Pancreas (tissue), 10 donors: Measurements from ENCODE around the gene ACSL6. TPM values are rescaled to one million over a fixed set of nuclear protein-coding genes. Genes with fewer than 3 reads are reported as not detected.

Experiments used
- ATAC-seq, 4 donors: fragments of 200-7000 bp; cut with Tn5 transposase; one replicate each; pipeline versions ENCODE4 v1.8.0 to v1.9.1; 2020; ENCODE audit warnings: mild to moderate bottlenecking in 4 of 4, moderate library complexity in 4 of 4
- DNase-seq, 6 donors: peaks; one replicate each; pipeline ENCODE4 v3.0.0-alpha.2; 2020
- FAIRE-seq: peaks from 2 replicates; lab custom pipeline; 2012; peaks lifted over from hg19 to GRCh38; lab: Jason Lieb, UNC
- H3K27ac ChIP-seq, 4 donors: fragments of 200-600 bp; sonication (generic); 1 replicate in 3 of 4; 2 replicates in 1 of 4; pipeline versions ENCODE4 v1.5.0 to v1.8.0; 2020
- H3K27me3 ChIP-seq, 4 donors: fragments of 200-600 bp; one replicate each; pipeline ENCODE4 v1.8.0; 2021
- H3K36me3 ChIP-seq, 3 donors: fragments of 200-600 bp; sonication (generic) in 1 of 3; one replicate each; pipeline versions ENCODE4 v1.5.0 to v1.8.0; 2020 to 2021
- H3K4me1 ChIP-seq, 3 donors: fragments of 200-600 bp; one replicate each; pipeline ENCODE4 v1.8.0; 2021
- H3K4me3 ChIP-seq, 4 donors: fragments of 200-600 bp; sonication (generic) in 2 of 4; one replicate each; pipeline versions ENCODE4 v1.5.0 to v1.8.0; 2020 to 2021
- H3K9me3 ChIP-seq, 4 donors: fragments of 200-600 bp; one replicate each; pipeline ENCODE4 v1.8.0; 2021
- WGBS, 2 donors: extraction: QIAGEN DNeasy Blood & Tissue Kit; methylation state at CpG; one replicate each; pipeline ENCODE4 v1.1.7; 2013; 5-methylcytosine and 5-hydroxymethylcytosine counted together
- intact Hi-C, 3 donors: fragments of 100-400 bp; cut with DNase I; formaldehyde crosslinking; loops; one replicate each; pipeline versions ENCODE4 v1.11.1 to v1.14.2; 2022
- polyA plus RNA-seq, 2 donors: library from polyadenylated mRNA; stranded (reverse); fragments of 200-250 nt; gene quantifications; one replicate each; pipeline ENCODE4 v1.2.3, GENCODE V29; 2013
- total RNA-seq, 6 donors: library from RNA; stranded (reverse); fragmentation: NEBNext Ultra II Directional in 4 of 6; extraction: Animal tissue kit (Norgen Biotek cat#: 25700) in 4 of 6; gene quantifications; one replicate each; pipeline versions ENCODE4 v1.2.1 to v1.2.4, GENCODE V29; 2021 to 2023
- TF ChIP-seq, protein P1 (sequence below), 4 donors: fragments of 200-600 bp; sonication (generic) in 3 of 4; IDR thresholded peaks; one replicate each; pipeline versions ENCODE4 v1.5.0 to v1.8.0; 2021; ENCODE audit warnings: antibody characterized with exemption in 4 of 4
- donor health status: healthy with polysubstance abuse.
- donor health status: DM: no; HTN: no; CAD: no; lungs with moderate emphysema.
- donor health status: DM: no; HTN: no; CAD: no.
- donor health status: control.
- donor health status: control.
- donor health status: Bipolar disorder and iron deficiency.
- donor health status: DM: yes; HTN: yes; CAD: no.
- donor health status: DM: no; HTN: no; CAD: no.
- donor health status: DM: no; HTN: no; CAD: no.
- donor health status: DM: yes; HTN: yes; CAD: no.

The ACSL6 gene
- total and polyA plus RNA-seq, 8 donors, result 0.83 to 3.3 (median 1.1) TPM

DNA sequence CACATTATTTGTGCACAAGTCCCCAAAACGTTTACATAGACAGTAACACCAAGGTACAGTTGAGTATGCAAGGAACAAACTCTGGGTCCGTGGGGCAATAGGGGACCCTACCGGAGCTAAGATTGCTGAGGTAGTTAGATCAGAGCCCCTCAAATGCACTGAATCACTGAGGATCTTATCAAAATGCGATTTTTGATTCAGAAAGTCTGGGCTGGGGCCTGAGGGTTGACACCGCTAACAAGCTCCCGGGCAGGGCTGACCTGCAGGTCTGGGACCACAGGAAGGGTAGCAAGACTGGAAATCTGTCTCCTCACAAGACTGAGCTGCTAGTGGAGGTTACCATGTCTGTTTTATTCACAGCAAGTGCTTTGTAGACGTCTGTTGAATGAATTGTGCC, 47.2 kb upstream of the ACSL6 start:
- 67 to 71% methylated on average over 7 of the region's 7 CpGs for WGBS, 2 donors
- FAIRE-seq, result no peak

DNA sequence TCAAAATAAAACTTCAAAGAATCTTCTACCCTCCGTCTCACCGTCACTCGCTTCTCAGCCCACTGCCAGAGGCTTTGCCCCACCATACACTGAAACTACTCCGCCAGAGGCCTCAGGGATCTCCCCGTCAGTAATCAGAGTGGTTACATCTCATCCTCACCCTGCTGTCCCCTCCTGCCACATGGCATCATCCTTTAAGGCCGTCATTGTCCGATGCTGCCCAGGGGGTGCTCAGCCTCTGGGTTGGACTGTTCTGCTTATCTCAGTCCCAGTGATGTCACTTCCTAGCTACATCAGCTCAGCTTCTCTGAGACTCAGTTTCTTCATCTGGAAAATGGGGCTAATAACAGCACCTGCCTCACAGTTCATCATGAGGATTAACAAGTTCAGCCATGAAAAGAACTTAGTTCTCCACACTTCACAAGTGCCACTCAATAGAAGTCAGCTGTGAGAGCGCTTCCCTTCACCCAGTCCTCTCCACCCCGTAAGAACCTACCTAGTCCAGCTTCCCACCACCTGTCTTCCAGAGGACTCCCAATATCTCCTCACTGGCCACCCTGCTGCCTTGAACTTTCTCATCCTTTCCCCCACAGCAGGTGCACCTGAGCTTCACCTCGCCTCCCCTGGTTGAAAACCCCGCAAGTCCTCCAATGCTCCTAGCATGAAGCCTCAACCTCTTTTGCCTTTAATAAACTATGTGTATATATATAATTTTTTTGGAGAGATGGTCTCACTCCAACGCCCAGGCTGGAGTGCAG, 46.2 kb upstream of the ACSL6 start:
- ATAC-seq, result no peak
- intact Hi-C loops, result no loop called here
- TF ChIP-seq, protein P1, sequence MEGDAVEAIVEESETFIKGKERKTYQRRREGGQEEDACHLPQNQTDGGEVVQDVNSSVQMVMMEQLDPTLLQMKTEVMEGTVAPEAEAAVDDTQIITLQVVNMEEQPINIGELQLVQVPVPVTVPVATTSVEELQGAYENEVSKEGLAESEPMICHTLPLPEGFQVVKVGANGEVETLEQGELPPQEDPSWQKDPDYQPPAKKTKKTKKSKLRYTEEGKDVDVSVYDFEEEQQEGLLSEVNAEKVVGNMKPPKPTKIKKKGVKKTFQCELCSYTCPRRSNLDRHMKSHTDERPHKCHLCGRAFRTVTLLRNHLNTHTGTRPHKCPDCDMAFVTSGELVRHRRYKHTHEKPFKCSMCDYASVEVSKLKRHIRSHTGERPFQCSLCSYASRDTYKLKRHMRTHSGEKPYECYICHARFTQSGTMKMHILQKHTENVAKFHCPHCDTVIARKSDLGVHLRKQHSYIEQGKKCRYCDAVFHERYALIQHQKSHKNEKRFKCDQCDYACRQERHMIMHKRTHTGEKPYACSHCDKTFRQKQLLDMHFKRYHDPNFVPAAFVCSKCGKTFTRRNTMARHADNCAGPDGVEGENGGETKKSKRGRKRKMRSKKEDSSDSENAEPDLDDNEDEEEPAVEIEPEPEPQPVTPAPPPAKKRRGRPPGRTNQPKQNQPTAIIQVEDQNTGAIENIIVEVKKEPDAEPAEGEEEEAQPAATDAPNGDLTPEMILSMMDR (IDR thresholded peaks at IDR 0.05), result no peak
- peak in 3 of 6 donors; percentile 1 to 6 (median 1) for DNase-seq
- no peaks in the 10 kb centered on the region for H3K9me3 ChIP-seq
- no peaks in the 10 kb centered on the region for H3K27me3 ChIP-seq
- no peaks in the 10 kb centered on the region for H3K4me1 ChIP-seq
- no peak overlapping the region for H3K27ac ChIP-seq
- no peak overlapping the region for H3K4me3 ChIP-seq
- FAIRE-seq, result no peak
- no peaks in the 10 kb centered on the region for H3K36me3 ChIP-seq
- WGBS, 2 donors, result 81 to 86% methylated on average over 12 of the region's 12 CpGs

More for the DNA sequence above, 47.2 kb upstream of the ACSL6 start:
- ATAC-seq, result no peak
- TF ChIP-seq, protein P1 (IDR thresholded peaks at IDR 0.05), result no peak
- H3K36me3 ChIP-seq, result no peaks in the 10 kb centered on the region
- peak in 1 of 6 donors; percentile 5 for DNase-seq
- no peaks in the 10 kb centered on the region for H3K27me3 ChIP-seq
- no peak overlapping the region for H3K4me3 ChIP-seq
- no peaks in the 10 kb centered on the region for H3K9me3 ChIP-seq
- H3K27ac ChIP-seq, result no peak overlapping the region
- H3K4me1 ChIP-seq, result no peaks in the 10 kb centered on the region
- intact Hi-C loops, result no loop called here

GRCh38 chr5:132056610-132057497, 45.4 kb upstream of the ACSL6 start:
- H3K27me3 ChIP-seq, result no peaks in the 10 kb centered on the region
- WGBS, 2 donors, result 87 to 88% methylated on average over 14 of the region's 14 CpGs
- DNase-seq (peak in 4 of 6 donors; percentile 3 to 48 (median 28)), ATAC-seq (no peak), FAIRE-seq (no peak)
- no peaks in the 10 kb centered on the region for H3K36me3 ChIP-seq
- TF ChIP-seq, protein P1 (IDR thresholded peaks at IDR 0.05), result no peak
- no peak overlapping the region for H3K27ac ChIP-seq
- H3K4me1 ChIP-seq, result no peaks in the 10 kb centered on the region
- H3K9me3 ChIP-seq, result no peaks in the 10 kb centered on the region
- no peak overlapping the region for H3K4me3 ChIP-seq
- intact Hi-C loops, result no loop called here

DNA sequence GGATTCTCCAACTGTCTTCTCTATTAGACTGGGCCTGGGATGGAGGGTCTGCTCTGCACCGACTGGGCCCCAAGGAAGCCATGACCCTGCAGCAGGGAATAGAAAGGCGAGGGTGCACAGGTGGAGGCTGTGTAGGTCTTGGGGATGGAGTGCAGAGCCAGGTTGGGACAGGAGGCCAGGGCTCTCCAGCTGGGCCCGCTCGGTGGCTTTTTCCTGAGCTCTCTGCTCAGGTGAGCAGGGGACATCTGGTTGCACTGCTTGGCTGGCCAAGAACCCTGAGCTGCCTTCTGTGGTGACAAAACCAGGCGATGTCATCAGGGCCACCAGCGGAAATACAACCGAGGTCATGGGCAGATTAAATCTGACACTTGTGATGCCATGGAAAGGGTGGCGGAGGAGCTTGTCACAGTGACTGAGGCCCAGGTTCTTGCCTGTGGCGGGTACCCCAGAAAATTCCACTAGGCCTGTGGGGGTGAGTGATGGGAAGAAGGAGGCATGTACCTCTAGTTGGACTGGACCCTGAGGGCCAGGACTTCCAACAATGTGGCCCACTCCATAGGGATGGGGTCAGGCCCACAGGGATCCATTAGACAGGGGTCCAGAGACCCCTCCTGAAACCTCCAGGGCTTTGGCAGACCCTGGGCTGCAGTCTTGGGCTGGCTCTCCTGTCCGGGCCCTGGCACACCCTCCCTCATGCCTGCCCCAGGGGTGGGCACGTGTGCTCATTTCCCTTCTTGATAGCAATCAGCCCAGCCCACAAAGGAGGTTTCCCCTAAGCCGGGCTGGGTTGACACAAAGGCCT, 44.6 kb upstream of the ACSL6 start:
- TF ChIP-seq, protein P1 (IDR thresholded peaks at IDR 0.05), result no peak

More for the DNA sequence above, 44.6 kb upstream of the ACSL6 start:
- Histone ChIP-seq H3K4me3 (no peak overlapping the region), H3K9me3 (no peaks in the 10 kb centered on the region), H3K4me1 (no peaks in the 10 kb centered on the region), H3K27me3 (no peaks in the 10 kb centered on the region), H3K27ac (no peak overlapping the region), H3K36me3 (no peaks in the 10 kb centered on the region)
- intact Hi-C loops, result no loop called here
- 75 to 79% methylated on average over 12 of the region's 12 CpGs for WGBS, 2 donors
- ATAC-seq (peak in 1 of 4 donors; percentile 39), DNase-seq (peak in 3 of 6 donors; percentile 3 to 34 (median 15)), FAIRE-seq (no peak)
